Left ventricle myocardium inferior (tissue), 1 donor: ENCODE results near the gene SLC13A4. TPM values are rescaled to one million over a fixed set of nuclear protein-coding genes. Genes with fewer than 3 reads are reported as not detected.
"Not testable (repeated sequence)": the region's sequence is repeated elsewhere in the genome, so short reads cannot be mapped to it uniquely, and the experiment has no call there.

Source experiments
- DNase-seq: peaks from one replicate; pipeline ENCODE4 v3.0.0-alpha.2; 2020
- H3K27ac ChIP-seq: fragments of 200-600 bp; replicated peaks from 2 replicates; pipeline ENCODE4 v1.8.0; 2021
- H3K27me3 ChIP-seq: fragments of 200-600 bp; 2 replicates; pipeline ENCODE4 v1.8.0; 2021; ENCODE audit warnings: low read depth
- H3K36me3 ChIP-seq: fragments of 200-600 bp; 2 replicates; pipeline ENCODE4 v1.8.0; 2021
- H3K4me1 ChIP-seq: fragments of 200-600 bp; 2 replicates; pipeline ENCODE4 v1.8.0; 2021
- H3K4me3 ChIP-seq: fragments of 200-600 bp; 2 replicates; pipeline ENCODE4 v1.8.0; 2021; ENCODE audit warnings: mild to moderate bottlenecking, moderate library complexity
- H3K9me3 ChIP-seq: fragments of 200-600 bp; replicated peaks from 2 replicates; pipeline ENCODE4 v1.8.0; 2021
- CTCF ChIP-seq: fragments of 200-600 bp; IDR thresholded peaks from 2 replicates; pipeline ENCODE4 v1.8.0; 2021; ENCODE audit warnings: antibody characterized with exemption, mild to moderate bottlenecking, borderline replicate concordance
- intact Hi-C: fragments of 100-400 bp; cut with micrococcal nuclease; formaldehyde crosslinking; loops from one replicate; pipeline ENCODE4 v1.11.0; 2022
- total RNA-seq: library from RNA; stranded (reverse); fragmentation: NEBNext Ultra II Directional; extraction: Animal tissue kit (Norgen Biotek cat#: 25700); gene quantifications from one replicate; pipeline ENCODE4 v1.2.1, GENCODE V29; 2021
- donor health status: DM: no; HTN: yes; CAD: no; lungs with severe emphysema.

Gene SLC13A4
- total RNA-seq, 1 donor from 2014 or later: 0.44 TPM

GRCh38 chr7:135672560-135673359 is 55.2 kb downstream of the SLC13A4 start:
- Histone ChIP-seq H3K36me3 (peaks cover 17% of the 10 kb centered on the region), H3K27me3 (no peaks in the 10 kb centered on the region), H3K9me3 (no peaks in the 10 kb centered on the region), H3K27ac (peak overlapping the region; percentile 44), H3K4me3 (no peak overlapping the region), H3K4me1 (peaks cover 86% of the 10 kb centered on the region)
- intact Hi-C loops: loop anchor here (10.0 kb wide), 1 partner anchor 122 kb away; no protein-coding TSS in a partner anchor
- TF ChIP-seq CTCF: peak; percentile 84
- no peak for DNase-seq

GRCh38 chr7:135670179-135670578 is 57.8 kb downstream of the SLC13A4 start:
- intact Hi-C loops: loop anchor here (10.0 kb wide), 1 partner anchor 125 kb away; no protein-coding TSS in a partner anchor
- Histone ChIP-seq H3K27me3 (no peaks in the 10 kb centered on the region), H3K4me1 (peaks cover 89% of the 10 kb centered on the region), H3K4me3 (no peak overlapping the region), H3K9me3 (no peaks in the 10 kb centered on the region), H3K36me3 (peaks cover 6% of the 10 kb centered on the region), H3K27ac (peak overlapping the region; percentile 53)
- TF ChIP-seq CTCF: no peak
- DNase-seq: no peak

GRCh38 chr7:135669774-135670173 is 58.2 kb downstream of the SLC13A4 start:
- no peaks in the 10 kb centered on the region for H3K27me3 ChIP-seq
- H3K9me3 ChIP-seq: no peaks in the 10 kb centered on the region
- no peak overlapping the region for H3K4me3 ChIP-seq
- H3K36me3 ChIP-seq: peaks cover 6% of the 10 kb centered on the region
- intact Hi-C loops: loop anchor here (10.0 kb wide), 1 partner anchor 125 kb away; no protein-coding TSS in a partner anchor
- H3K27ac ChIP-seq: peak overlapping the region; percentile 53
- H3K4me1 ChIP-seq: peaks cover 93% of the 10 kb centered on the region
- no peak for DNase-seq
- TF ChIP-seq CTCF: no peak

- H3K27me3 ChIP-seq, H3K4me3 ChIP-seq, H3K36me3 ChIP-seq, intact Hi-C loops, DNase-seq, H3K9me3 ChIP-seq: not testable (repeated sequence)
- peak overlapping the region; percentile 53 for H3K27ac ChIP-seq
- peaks cover 97% of the 10 kb centered on the region for H3K4me1 ChIP-seq
These were observed 59.1 kb downstream of the SLC13A4 start for GRCh38 chr7:135668852-135669395.

- H3K4me3 ChIP-seq, H3K9me3 ChIP-seq, H3K36me3 ChIP-seq, DNase-seq, H3K27me3 ChIP-seq, intact Hi-C loops, H3K27ac ChIP-seq: not testable (repeated sequence)
- peaks cover 99% of the 10 kb centered on the region for H3K4me1 ChIP-seq
These were observed 60.4 kb downstream of the SLC13A4 start for GRCh38 chr7:135667626-135668025.

GRCh38 chr7:135666846-135667245 is 61.1 kb downstream of the SLC13A4 start:
- intact Hi-C loops: no loop called here
- peak overlapping the region; percentile 51 for H3K27ac ChIP-seq
- H3K27me3 ChIP-seq: no peaks in the 10 kb centered on the region
- TF ChIP-seq CTCF: no peak
- H3K9me3 ChIP-seq: no peaks in the 10 kb centered on the region
- H3K4me3 ChIP-seq: no peak overlapping the region
- no peaks in the 10 kb centered on the region for H3K36me3 ChIP-seq
- no peak for DNase-seq
- peaks cover 98% of the 10 kb centered on the region for H3K4me1 ChIP-seq
